ENCODE data around the gene ANKUB1. TPM values are rescaled to one million over a fixed set of nuclear protein-coding genes. Genes with fewer than 3 reads are reported as not detected.

Gene ANKUB1
- total and polyA plus RNA-seq, 8 donors = not detected

DNA sequence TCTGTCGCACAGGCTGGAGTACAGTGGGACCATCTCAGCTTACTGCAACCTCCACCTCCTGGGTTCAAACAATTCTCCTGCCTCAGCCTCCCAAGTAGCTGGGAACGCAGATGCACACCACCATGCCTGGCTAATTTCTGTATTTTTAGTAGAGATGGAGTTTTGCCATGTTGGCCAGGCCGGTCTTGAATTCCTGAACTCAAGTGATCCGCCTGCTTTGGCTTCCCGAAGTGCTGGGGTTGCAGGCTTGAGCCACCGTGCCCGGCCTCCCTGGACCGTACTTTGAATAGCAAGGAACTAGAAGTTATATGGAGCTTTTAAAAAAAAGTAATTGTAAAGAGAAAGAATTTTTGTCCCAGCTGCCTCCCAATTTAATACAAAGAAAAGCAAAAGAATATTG lies 8.3 kb upstream of the ANKUB1 start:
- Histone ChIP-seq H3K9me3 (no peaks in the 10 kb centered on the region), H3K4me1 (no peaks in the 10 kb centered on the region), H3K27ac (no peak overlapping the region), H3K36me3 (no peaks in the 10 kb centered on the region), H3K27me3 (no peaks in the 10 kb centered on the region), H3K4me3 (no peak overlapping the region)
- 93 to 98% (median 96%) methylated on average over 8 of the region's 8 CpGs for WGBS, 5 donors
- intact Hi-C loops (cut with DNase I; ENCODE audit: low total_unique reads) = no loop called here
- TF ChIP-seq, protein P1, sequence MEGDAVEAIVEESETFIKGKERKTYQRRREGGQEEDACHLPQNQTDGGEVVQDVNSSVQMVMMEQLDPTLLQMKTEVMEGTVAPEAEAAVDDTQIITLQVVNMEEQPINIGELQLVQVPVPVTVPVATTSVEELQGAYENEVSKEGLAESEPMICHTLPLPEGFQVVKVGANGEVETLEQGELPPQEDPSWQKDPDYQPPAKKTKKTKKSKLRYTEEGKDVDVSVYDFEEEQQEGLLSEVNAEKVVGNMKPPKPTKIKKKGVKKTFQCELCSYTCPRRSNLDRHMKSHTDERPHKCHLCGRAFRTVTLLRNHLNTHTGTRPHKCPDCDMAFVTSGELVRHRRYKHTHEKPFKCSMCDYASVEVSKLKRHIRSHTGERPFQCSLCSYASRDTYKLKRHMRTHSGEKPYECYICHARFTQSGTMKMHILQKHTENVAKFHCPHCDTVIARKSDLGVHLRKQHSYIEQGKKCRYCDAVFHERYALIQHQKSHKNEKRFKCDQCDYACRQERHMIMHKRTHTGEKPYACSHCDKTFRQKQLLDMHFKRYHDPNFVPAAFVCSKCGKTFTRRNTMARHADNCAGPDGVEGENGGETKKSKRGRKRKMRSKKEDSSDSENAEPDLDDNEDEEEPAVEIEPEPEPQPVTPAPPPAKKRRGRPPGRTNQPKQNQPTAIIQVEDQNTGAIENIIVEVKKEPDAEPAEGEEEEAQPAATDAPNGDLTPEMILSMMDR (IDR thresholded peaks at IDR 0.05) = no peak
- TF ChIP-seq POLR2AphosphoS5 (IDR thresholded peaks at IDR 0.05) = no peak
- TF ChIP-seq EP300 (IDR thresholded peaks at IDR 0.05) = no peak
- no peak for TF ChIP-seq POLR2A (IDR thresholded peaks at IDR 0.05)
- no peak for DNase-seq

DNA sequence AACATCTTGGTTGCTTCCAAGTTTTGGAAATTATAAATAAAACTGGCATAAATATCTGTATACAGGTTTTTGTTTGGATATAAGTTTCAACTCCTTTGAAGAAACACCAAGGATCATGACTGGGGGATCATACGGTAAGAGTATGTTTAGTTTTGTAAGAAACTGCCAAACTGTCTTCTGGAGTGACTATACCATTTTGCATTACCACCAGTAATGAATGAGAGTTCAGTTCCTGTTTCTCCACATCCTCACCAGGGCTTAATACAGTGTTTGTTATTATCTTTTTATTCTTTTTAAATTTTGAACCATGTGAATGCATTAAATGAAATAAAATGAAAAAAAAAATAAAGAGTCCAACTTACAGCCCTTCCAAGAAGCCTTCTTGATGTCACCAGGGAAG lies 3.7 kb upstream of the ANKUB1 start:
- Histone ChIP-seq H3K9me3 (no peaks in the 10 kb centered on the region), H3K27ac (no peak overlapping the region), H3K36me3 (no peaks in the 10 kb centered on the region), H3K27me3 (no peaks in the 10 kb centered on the region), H3K4me3 (no peak overlapping the region), H3K4me1 (no peaks in the 10 kb centered on the region)
- TF ChIP-seq POLR2A (IDR thresholded peaks at IDR 0.05) (no peak), POLR2AphosphoS5 (IDR thresholded peaks at IDR 0.05) (no peak), EP300 (IDR thresholded peaks at IDR 0.05) (no peak)
- TF ChIP-seq, protein P1 (IDR thresholded peaks at IDR 0.05) = no peak
- no peak for DNase-seq
- intact Hi-C loops (cut with DNase I; ENCODE audit: low total_unique reads) = no loop called here
- 71 to 88% (median 76%) methylated on average over 1 of the region's 1 CpG for WGBS, 5 donors

DNA sequence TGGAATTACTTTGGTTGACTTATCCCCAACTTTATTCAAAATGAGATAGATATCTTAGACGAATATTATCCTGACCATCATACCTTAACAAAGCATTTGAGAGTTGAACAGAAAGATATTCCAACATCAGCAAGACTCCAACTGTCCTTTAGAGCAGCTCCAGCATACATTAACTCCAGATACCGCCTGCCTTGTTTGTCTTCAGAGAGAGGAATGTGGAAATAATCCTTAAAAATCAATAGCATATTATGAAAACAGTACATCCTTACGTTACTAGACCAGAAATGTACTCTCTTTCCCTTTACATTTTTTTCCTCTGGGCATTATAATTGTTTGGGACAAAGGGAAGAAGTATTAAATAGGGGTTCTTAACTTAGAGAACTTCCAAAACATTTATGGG lies 1.7 kb downstream of the ANKUB1 start:
- Histone ChIP-seq H3K4me1 (no peaks in the 10 kb centered on the region), H3K27me3 (no peaks in the 10 kb centered on the region), H3K36me3 (no peaks in the 10 kb centered on the region), H3K9me3 (no peaks in the 10 kb centered on the region), H3K4me3 (no peak overlapping the region), H3K27ac (no peak overlapping the region)
- no peak for DNase-seq
- TF ChIP-seq, protein P1 (IDR thresholded peaks at IDR 0.05) = no peak
- WGBS, 5 donors = 53 to 64% (median 60%) methylated on average over 3 of the region's 3 CpGs
- intact Hi-C loops (cut with DNase I; ENCODE audit: low total_unique reads) = no loop called here

DNA sequence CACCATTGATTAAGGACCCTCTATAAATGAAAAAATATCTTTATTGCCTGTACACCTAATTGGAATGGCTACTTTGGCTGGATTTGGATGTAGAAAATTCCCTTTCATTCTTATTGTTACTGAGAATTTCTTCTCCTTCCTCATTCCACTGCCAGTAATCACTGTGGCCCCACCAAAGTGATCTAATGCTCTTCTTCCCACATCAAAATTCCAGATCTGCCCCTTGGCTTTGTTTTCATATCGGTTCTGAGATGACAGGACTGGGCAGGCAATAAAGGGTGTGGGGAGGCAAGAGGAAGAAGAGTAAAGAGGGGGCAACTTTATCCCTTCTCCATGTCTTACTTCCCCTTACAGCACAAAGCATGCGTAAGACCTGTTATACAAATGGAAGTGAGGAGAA lies 2.1 kb downstream of the ANKUB1 start:
- no peaks in the 10 kb centered on the region for H3K36me3 ChIP-seq
- H3K4me3 ChIP-seq = no peak overlapping the region
- H3K27me3 ChIP-seq = no peaks in the 10 kb centered on the region
- TF ChIP-seq POLR2AphosphoS5 (IDR thresholded peaks at IDR 0.05) = no peak
- no peak for TF ChIP-seq EP300 (IDR thresholded peaks at IDR 0.05)
- TF ChIP-seq POLR2A (IDR thresholded peaks at IDR 0.05) = no peak
- TF ChIP-seq, protein P1 (IDR thresholded peaks at IDR 0.05) = no peak
- WGBS, 5 donors = 66 to 86% (median 72%) methylated on average over 2 of the region's 2 CpGs
- no peak overlapping the region for H3K27ac ChIP-seq
- intact Hi-C loops (cut with DNase I; ENCODE audit: low total_unique reads) = no loop called here
- no peak for DNase-seq
- H3K4me1 ChIP-seq = no peaks in the 10 kb centered on the region
- H3K9me3 ChIP-seq = no peaks in the 10 kb centered on the region
